HG02970 (cell line): ENCODE measurements around the gene MYOT.

Experiments
- ATAC-seq: cut with Tn5 transposase; IDR thresholded peaks from one replicate; pipeline ENCODE4 v1.9.1; 2021; ENCODE audit warnings: mild to moderate bottlenecking, moderate library complexity, moderate number of reproducible peaks; ENCODE audit not compliant: unreplicated experiment, low FRiP score

MYOT gene

DNA sequence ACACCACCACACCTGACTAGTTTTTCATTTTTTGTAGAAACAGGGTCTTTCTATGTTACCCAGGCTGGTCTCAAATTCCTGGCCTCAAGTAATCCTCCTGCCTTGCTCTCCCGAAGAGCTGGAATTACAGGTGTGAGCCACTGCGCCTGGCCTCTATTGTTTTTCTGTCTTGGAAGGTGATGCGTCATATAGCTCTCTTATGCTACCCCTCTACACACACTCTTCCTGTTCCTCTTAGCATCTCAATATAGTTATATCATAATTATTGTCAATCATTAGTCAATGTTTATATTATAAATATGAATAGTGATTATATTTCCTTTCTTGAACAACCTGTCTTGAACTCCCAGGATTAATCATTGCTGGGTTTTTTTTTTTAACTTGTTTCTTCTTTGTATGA is 28.9 kb downstream of the MYOT start:
- no peak for ATAC-seq

DNA sequence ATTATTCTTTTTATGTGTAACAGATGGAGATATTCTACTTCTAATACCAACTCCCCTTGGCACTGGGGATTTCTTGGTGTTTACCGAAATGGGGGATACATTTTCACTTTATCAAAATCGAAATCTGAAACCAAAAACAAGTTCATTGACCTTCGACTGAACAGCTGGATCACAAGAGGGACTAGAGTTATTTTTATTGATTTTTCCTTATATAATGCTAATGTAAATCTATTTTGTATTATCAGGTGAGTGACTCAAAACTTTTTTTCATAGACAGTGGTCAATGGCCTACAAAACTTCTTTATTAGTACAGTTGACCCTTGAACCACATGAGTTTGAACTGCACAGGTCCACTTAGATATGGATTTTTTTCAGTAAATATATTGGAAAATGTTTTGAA is 31.8 kb downstream of the MYOT start:
- ATAC-seq, result no peak

DNA sequence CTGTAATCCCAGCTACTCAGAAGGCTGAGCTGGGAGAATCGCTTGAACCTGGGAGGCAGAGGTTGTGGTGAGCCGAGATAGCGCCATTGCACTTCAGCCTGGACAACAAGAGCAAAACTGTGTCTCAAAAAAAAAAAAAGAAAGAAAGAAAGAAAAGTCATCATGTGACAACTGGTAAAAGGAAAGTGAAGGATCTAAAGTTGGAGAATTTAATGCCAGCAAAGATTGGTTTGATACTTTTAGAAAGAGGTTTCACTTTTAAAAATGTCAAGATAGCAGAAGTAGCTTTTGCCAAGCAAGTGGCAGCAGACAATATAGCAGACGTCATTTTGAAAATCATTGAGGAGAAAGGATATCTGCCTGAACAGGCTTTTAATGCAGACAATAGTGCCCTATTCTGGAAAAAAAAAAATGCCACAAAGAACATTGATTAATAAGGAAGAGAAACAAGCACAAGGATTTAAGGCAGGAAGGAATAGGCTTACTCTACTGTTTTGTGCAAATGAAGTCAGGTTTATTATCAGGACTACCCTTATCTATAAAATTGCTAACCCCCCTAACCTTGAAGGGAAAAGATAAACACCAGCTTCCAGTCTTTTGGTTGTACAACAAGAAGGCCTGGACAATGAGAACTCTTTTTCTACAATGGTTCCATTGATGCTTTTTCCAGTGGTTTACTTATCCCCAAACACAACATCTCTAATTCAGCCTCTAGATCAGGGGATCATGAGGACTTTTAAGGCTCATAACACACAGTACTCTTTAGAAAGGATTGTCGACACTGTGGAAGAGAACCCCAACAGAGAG is 33.6 kb downstream of the MYOT start:
- ATAC-seq, result no peak

DNA sequence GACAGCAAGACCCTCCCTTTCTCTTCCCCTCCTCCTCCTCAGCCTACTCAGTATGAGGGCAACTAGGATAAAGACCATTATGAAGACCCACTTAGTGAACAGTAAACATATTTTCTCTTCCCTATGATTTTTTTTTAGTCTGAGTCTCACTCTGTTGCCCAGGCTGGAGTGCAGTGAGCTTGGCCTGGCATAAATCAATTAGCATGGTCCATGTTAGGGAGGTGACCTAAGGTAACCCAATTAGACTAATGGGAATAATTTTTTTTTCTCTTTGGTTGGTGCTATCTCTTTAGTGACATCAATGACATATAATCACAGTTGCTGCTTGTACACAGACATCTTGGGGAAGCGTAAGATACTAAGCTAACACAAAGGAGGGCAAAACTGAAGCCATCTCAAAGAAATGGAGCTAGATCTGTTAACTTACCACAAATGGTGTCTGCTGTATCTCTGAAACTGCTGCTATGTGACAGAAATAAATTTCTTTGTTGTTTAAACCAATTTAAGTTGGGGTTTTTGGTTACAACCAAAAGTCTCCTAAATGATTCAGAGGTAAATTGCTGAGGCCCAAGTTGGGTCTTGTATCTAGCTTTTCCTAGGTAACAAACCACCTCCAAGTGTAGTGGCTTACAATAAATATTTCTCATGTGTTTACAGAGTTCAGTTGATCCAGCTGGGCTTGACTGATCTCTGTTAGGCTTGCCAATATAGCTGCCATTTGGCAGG is 34.9 kb downstream of the MYOT start:
- no peak for ATAC-seq

- no peak for ATAC-seq
Observed at GRCh38 chr5:137914758-137915157, 47.1 kb downstream of the MYOT start.

DNA sequence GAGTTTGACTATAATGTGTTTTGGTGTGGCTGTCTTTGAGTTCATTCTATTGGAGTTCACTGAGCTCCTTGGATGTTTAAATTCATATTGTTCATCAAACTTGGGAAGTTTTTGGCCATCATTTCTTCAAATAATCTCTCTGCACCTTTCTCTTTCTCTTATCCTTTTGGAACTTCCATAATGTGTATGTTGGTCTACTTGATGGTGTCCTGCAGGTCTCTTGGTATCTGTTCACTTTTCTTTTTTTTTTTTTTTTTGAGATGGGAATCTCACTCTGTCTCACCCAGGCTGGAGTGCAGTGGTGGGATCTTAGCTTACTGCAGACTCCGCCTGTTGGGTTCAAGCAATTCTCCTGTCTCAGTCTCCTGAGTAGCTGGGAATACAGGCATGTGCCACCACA is 49.3 kb downstream of the MYOT start:
- ATAC-seq, result no peak

- ATAC-seq, result no peak
Observed at GRCh38 chr5:137921931-137922330, 54.3 kb downstream of the MYOT start.

DNA sequence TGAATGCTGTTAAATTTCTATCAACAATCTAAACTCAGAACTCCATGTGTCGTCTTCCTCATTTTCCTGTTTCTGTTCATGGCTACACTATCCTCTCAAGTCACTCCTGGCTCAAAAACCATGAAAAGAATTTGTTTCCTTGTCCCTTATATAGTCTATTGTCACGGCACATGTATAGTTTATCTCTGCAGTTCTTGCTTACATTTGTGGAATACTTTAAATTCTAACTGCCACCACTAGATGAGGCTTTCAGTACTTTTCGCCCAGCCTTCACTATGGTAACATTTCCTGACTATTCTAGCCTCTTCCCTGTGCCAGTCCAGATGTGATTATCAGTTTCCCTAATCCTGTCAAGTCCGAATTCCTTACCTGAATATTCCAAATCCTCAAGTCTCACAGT is 56.2 kb downstream of the MYOT start:
- no peak for ATAC-seq

DNA sequence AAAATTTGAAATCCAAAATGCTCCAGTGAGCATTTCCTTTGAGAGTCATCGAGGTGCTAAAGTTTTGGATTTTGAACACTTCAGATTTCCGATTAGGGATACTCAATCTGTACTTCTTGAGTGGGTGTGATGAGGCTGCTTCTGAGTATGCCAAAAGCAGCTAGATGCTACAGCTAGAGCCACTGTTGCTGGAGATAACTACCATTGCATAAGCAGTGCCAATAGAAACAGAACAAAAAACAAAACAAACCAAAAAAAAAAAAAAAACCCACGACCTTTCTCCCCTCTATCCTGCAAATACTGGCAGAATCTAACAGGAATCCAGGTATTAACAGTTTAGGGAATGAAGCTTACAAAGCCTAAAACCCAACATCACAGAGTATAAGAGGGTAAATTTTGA is 65.1 kb downstream of the MYOT start:
- ATAC-seq, result no peak

DNA sequence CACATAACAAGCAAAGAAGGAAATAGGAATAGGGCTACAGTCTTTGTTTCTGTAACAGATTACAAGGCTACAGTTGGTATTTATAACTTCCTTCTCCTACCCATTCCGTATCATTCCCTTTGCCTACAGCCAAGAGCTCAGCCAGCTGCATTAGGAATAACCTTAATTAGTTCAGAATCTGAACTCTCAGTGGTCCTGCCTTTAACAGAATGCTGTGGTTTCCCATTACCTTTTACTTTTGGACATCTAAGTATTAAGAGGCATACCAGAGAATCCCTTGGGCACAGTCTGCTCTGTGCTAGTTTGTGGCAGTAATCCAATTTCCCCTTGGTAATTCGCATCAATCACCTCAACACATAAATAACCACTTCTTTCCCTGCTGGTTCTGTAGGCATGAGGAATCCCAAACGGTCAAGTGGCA is 65.8 kb downstream of the MYOT start:
- no peak for ATAC-seq

GRCh38 chr5:137935190-137935589 is 67.5 kb downstream of the MYOT start:
- no peak for ATAC-seq

GRCh38 chr5:137935694-137936093 is 68.0 kb downstream of the MYOT start:
- no peak for ATAC-seq
